GM15510 (cell line): Measurements from ENCODE around the gene BTK.

ENCODE experiments used
- POLR2A ChIP-seq: IDR thresholded peaks from 3 replicates; pipeline ENCODE4 v1.6.1; 2011; ENCODE audit warnings: borderline replicate concordance; ENCODE audit not compliant: insufficient read length; ENCODE audit errors: extremely low read depth

The BTK gene

DNA sequence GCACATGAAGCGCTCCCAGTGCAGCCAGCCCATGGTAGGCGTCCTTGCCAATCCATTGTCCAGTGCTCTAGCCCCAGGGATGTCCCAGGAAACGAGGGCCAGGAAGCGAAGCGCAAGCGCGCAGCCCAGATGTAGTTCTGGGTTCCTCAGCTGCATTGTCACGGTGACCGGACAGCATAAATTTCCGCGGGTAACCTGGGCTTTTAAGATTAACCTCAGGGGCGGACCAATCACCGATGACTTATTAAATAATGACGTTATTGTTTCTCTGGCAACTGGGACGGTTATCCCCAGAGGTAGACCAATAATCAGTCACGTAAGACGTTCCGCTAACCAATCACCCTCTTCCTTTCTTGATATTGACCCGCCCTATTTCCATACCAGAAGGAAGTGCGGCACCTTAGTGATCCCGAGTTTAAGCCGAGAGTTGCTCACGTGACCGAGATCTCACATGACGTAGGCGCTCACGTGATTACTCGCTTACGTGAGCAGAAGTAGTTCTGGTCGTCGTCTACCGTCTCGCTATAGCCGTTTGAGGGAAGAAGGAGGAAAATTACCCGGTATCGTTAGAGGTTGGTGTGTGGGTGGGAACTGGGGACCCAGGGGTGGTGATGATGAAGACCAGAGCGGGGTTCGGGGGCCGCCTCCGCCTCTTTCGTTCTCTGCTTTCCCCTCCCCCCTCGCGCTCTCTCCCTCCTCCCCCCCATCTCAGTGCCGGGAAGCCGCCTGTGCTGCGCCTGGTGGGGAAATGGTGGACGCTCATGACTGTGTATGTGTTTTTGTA lies 21.9 kb upstream of the BTK start, which contains the start of the genes GLA and HNRNPH2:
GLA (minus strand) TSS at position 178 of the 784 bp plus-strand sequence; CDS start at position 156, 22 bp downstream.
HNRNPH2 (plus strand) TSS at position 475 of the 784 bp plus-strand sequence. CDS start 3,767 bp downstream, outside the sequence.
- peak; percentile 59 for TF ChIP-seq POLR2A

DNA sequence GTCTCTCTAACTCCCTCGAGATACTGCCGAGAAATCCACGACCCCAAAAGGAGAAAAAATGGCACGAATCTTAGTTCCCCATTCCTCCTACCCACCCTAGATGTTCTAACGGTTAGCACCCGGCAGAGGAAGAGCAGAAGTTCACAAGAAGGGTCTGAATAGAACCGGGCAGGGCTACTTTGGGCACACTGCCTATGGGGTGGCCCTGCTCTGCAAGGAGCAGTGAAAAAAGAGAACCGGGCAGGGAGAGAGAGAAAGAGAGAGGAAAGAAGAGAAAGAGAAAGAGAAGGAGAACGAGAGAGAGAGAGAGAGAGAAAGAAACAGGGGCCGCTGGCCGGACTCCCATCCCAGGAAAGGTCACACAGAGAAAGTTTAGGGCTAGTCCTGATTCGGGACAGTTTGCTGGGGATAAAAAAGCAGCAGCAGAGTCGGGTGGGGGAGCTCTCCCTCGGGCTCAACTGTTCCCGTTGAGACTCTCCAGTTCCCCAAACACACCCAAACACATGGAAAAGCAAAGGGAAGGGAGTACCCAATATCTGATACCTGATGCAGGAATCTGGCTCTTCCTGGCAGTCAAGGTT lies 21.3 kb upstream of the BTK start:
- TF ChIP-seq POLR2A = no peak

DNA sequence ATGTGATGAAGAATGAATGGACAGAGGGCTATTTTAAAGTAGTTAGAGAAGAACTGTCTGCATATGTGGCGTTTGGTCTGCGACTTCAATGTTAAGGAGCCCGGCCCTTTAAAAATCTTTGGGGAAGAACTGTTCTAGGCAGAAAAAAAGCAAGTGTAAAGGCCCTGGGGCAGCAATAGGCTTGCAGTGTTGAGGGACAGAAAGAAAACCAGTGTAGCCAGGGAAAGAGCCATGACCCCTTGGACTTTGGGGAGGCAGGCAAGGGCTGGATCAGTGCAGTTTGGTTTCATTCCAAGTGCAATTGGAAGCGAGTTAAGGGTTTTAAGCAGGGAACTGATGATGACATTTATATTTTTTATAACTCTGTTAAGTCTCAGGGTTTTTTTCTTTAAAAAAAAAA lies 13.8 kb upstream of the BTK start:
- TF ChIP-seq POLR2A = no peak

DNA sequence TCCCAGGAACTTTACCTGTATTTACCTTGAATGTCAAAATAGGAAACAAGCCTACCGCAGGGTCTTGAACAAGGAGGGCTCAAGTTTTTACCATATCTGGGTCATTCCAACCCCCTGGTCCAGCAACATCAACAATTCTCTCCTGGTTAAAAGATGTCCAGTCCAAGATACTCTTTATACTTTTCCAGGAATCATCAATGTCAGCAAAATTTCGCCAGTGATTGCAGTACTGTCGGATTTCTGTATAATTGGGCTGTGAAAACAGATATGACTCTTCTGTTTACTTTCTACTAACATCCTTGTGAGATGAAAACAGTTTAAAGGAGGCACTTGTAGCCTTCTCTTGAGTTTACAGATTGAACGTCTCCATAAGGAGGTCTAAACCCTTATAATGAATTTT lies 12.7 kb upstream of the BTK start:
- TF ChIP-seq POLR2A = no peak

DNA sequence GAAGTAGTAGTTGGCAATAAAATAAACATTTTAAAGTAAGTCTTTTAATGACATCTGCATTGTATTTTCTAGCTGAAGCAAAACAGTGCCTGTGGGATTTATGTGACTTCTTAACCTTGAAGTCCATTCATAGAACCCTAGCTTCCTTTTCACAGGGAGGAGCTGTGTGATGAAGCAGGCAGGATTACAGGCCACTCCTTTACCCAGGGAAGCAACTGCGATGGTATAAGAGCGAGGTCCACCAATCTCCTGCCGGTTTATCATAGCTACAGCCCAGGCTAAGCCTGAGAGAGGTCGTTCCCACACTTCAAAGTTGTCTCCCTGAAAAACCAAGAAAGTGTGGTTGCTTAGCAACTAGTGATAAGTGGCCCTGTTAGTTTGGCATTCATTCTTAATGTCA lies 11.8 kb upstream of the BTK start:
- TF ChIP-seq POLR2A = no peak

DNA sequence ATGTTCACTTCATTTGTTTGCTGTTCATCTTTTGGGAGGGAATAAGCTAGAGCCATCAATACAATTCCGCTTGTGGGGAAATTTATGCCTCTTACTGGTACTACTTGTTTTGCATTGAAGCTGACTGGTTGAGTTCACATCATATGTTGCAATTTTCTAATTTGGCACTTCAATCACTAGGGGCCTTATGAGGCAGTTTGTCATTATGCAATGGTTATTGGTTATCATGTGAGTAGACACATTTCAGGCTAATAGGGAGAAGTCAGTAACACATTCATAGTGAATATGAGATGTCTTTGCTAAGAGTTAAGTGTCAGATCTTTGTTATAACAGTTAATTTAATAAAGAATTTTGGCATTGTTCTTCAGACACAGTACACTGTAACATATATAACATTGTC lies 9.8 kb upstream of the BTK start:
- TF ChIP-seq POLR2A = no peak

DNA sequence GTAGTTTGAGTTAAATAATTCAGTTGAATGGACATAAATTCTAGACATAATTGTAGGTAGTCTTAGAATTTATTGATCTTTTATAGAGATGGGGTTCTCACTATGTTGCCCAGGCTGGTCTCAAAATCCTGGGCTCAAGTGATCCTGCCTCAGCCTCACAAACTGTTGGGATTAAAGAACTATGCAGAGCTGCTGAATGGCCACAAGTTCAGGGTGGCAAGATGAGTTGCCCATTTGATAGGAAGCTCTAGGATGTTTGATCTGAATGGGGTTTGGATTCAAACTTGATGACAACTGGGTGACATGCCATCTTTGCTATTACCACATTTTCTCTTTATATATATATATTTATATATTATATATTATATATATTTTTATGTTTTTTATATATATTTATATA lies 8.4 kb upstream of the BTK start:
- TF ChIP-seq POLR2A = no peak

DNA sequence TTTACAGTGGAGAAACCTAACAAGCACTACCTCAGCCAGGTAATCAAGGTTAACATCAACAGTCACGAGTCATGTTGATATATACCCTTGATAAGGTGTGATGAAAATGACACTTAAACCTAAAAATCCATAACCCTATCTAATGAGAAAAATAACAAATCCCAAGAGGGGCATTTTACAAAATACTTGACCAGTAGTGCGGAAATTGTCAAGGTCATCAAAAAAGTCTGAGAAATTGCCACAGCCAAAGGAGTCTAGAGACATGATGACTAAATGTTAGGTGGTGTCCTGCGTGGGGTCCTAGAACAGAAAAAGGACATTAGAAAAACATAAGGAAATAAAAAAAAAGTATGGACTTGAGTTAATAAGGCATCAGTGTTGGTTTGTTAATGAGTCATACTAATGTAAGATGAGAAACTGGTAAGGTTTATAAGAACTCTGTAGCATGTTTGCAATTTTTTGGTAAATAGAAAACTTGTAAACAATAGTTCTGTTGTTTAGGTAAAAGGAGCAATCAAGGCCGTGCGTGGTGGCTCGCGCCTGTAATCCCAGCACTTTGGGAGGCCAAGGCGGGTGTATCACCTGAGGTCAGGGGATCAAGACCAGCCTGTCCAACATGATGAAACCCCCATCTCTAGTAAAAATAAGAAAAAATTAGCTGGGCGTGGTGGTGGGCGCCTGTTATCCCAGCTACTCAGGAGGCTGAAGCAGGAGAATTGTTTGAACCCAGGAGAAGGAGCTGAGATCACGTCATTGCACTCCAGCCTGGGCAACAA lies 7.7 kb upstream of the BTK start:
- no peak for TF ChIP-seq POLR2A

DNA sequence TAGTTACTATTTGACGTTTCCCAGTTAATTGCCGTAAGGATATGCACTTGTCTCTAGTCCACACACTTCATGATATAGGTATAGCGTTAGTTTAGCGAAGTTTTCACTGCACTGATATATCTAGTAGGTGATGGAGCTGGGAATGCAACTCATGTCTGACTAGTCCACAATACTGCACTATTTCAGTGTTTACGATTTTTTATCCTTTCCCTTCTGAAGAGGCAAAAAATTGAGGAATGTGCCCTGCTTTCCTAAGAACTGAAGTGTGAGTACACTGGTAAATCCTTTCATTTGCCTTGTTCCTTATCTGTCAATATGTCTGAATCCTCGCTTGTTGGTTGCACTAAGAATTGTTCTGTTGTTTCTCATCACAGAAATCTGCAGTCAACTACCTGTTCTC lies 5.8 kb upstream of the BTK start:
- no peak for TF ChIP-seq POLR2A

DNA sequence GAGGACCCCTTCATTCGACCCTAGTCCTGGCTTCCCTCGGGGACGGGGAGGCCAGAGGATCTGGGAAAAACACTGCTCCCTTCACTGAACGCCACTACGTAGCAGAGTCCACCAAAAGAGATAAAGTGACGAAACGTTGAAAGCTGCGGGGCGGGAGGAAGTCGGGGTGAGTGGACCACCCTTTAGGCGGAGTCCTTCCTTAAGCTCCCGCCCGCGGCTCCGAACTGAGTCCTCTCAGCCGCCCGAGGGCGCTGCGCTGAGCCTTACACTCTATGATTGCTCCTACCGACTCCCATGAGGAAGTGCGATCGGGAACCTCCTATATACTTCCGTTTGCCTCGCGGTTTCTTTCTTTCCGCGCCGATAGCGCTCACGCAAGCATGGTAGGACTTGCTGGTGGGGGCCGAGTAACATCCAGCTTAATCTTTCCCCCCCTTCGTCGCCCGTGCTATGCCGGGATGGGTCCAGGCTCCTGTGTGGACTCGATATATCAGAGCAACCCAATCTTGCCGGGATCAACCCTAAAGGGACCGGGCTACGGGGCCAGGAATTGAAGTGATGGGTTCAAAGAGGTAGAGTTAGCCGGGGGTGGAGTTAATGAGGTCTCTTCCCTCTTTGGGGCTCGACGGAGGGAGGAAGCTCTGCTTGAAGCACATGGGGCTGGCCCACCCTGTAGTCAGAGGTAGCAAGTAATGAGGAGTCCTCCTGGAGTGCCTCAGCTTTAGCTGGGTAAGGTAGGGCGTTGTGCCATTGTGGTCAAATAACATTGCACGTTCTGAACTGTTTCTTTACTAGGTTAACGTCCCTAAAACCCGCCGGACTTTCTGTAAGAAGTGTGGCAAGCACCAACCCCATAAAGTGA lies 4.9 kb upstream of the BTK start, which contains the start of gene RPL36A:
RPL36A (plus strand) TSS at position 348 of the 862 bp plus-strand sequence; CDS start at position 381, 33 bp downstream.
- peak; percentile 92 for TF ChIP-seq POLR2A

DNA sequence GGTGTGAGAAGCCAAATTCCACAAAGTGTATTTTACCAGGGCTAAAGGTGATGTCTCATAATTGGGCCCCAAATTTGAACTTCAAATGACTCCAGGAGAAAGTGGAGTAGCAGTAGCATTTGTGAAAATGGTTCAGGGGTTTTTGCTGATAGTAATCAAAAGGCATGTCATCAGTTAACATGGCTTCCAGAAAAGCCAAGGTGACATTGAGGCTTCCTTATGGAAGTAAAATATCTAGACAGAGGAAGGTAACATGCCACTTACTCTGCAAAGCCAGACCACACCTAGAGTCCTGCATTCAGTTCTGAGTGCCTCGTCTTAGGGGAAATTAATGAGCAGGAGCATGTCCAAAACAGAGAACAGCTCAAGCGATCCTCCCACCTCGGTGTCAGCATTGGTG lies 2.6 kb upstream of the BTK start:
- no peak for TF ChIP-seq POLR2A

DNA sequence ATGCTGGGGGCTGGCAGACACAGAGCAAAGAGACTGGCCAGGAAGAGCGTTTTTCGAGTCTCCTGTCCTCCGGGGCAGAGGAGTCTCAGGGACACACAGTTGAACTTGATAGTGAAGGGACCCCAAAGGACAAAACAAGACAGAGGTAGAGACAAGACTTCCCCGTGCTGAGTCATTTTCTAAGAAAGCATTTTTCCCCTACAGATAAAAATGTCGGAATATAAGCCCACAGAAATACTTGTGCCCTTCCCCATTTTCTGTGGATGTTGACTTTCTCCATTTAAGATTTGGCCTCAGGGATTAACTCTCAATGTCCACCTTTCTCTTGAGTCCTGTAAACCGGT lies 523 bp upstream of the BTK start:
- no peak for TF ChIP-seq POLR2A

DNA sequence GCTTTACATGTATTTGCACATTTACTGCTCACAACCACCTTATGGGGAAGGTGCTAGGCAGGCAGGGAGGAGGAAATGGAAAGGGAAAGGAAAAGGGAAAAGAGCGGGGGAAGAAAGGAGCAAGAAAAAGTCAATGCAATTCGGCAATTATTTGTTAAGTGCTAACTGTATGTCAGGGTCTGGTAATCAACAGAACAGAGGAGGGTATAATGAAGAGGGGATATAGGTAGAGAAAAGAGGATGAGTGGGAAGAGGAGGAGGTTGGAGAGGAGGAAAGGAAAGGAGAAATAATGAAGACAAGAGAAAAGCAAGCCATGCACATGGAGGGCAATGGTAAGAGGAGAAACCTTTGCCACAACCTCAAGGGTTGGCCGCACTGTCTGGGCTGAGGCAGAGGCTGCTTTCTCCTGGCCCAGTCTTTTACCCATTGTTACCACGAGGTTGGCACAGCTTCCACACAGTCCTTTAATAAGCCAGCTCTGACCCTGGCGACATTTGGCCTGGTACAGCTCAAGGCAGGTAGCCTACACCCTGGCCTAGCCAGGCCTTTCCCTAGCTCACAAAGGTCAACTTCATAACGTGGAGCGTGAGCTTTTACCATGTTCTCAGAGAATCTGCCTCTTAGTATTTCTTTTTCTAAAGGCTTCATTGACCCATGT lies 836 bp downstream of the BTK start:
- TF ChIP-seq POLR2A = no peak

DNA sequence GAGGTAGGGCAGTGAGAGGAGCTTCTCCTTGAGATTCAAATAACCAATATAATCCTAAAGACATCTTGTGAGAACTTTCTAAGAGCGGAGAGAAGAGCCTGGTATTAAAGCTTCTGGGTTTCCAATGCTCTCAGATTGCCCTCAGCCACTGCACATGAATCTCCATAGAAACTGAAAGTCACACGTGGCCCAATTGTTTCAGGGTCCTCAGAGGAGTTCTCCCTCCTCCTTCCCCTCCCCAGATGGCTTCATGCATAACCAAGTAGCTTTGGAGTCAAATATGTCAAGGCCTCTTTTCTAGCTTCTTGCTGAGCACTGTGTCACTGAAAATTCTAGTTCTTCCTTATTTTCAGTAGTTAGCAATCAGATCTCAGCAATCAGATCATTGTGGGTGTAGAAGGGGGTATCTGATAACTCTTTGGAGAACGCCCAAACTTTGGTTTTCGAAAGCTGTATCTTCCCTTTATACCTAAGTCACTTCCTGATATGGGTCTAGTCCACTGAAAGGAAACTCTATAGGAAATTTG lies 2.2 kb downstream of the BTK start:
- no peak for TF ChIP-seq POLR2A

DNA sequence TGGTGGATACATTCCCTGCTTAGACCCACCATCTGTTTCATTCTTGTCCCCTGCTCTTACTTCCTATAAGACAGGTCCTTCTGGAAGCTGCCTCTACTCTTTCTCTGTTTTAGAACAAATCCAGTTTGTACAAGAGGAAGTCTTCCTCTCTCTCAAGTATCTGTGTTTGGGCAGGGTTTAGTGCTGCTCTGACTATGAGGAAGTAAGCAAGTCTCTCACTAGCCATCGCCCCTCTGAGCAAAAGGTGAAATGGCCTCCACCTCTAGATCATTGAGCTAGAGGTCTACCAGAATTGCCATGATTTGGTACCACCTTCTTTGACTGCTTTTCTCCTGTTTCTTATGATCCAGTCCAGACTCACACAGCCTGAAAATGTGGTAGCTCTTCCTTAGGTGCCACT lies 8.4 kb downstream of the BTK start:
- no peak for TF ChIP-seq POLR2A
